GM12865 (cell line): ENCODE results near the gene ZNF350.
"Not testable (repeated sequence)": the region's sequence is repeated elsewhere in the genome, so short reads cannot be mapped to it uniquely, and the experiment has no call there.

ENCODE experiments used
- DNase-seq: peaks from one replicate; pipeline ENCODE4 v3.0.0; 2010; ENCODE audit warnings: low read depth
- H3K4me3 ChIP-seq: 2 replicates; pipeline ENCODE4 v1.5.1; 2011; ENCODE audit warnings: mild to moderate bottlenecking, low read depth, low read length, control low read depth
- CTCF ChIP-seq: IDR thresholded peaks from 2 replicates; pipeline ENCODE4 v1.5.1; 2011; ENCODE audit warnings: low read length, control low read depth, low read depth, inconsistent platforms; ENCODE audit not compliant: insufficient read depth; ENCODE audit errors: missing control alignments

ZNF350 gene

GRCh38 chr19:51980116-51980736 is 6.4 kb downstream of the ZNF350 start:
- TF ChIP-seq CTCF: no peak
- DNase-seq: no peak

GRCh38 chr19:51978882-51979281 is 7.8 kb downstream of the ZNF350 start:
- DNase-seq: no peak
- TF ChIP-seq CTCF: no peak
- no peak overlapping the region for H3K4me3 ChIP-seq

More at GRCh38 chr19:51980116-51980736, 6.4 kb downstream of the ZNF350 start:
- H3K4me3 ChIP-seq: no peak overlapping the region

GRCh38 chr19:51977346-51977745 is 9.3 kb downstream of the ZNF350 start:
- H3K4me3 ChIP-seq: no peak overlapping the region
- DNase-seq: no peak
- TF ChIP-seq CTCF: no peak

- H3K4me3 ChIP-seq: no peak overlapping the region
- no peak for TF ChIP-seq CTCF
- DNase-seq: no peak
Measured at GRCh38 chr19:51976852-51977251, 9.8 kb downstream of the ZNF350 start.

- H3K4me3 ChIP-seq, DNase-seq: not testable (repeated sequence)
Measured at GRCh38 chr19:51975787-51976186, 10.9 kb downstream of the ZNF350 start.

GRCh38 chr19:51971624-51972023 is 15.0 kb downstream of the ZNF350 start:
- DNase-seq: peak; percentile 24
- no peak for TF ChIP-seq CTCF
- H3K4me3 ChIP-seq: no peak overlapping the region

- DNase-seq: no peak
- TF ChIP-seq CTCF: no peak
- no peak overlapping the region for H3K4me3 ChIP-seq
Measured at GRCh38 chr19:51970718-51971117, 15.9 kb downstream of the ZNF350 start.
